H1 (cell line): Measurements from ENCODE around the gene RPN2. TPM values are rescaled to one million over a fixed set of nuclear protein-coding genes. Genes with fewer than 3 reads are reported as not detected.

Experiments used
- CHD7 ChIP-seq: fragments of 300-600 bp; sonication (generic); IDR thresholded peaks from 2 replicates; pipeline ENCODE4 v1.7.1; 2012; ENCODE audit warnings: low read length, moderate library complexity, mild to moderate bottlenecking, inconsistent platforms; ENCODE audit not compliant: insufficient replicate concordance
- CTBP2 ChIP-seq: IDR thresholded peaks from 2 replicates; pipeline ENCODE4 v1.7.0; 2011; ENCODE audit warnings: borderline replicate concordance, mild to moderate bottlenecking, moderate library complexity, mixed read lengths, low read length; ENCODE audit not compliant: insufficient read depth, insufficient read length
- HDAC6 ChIP-seq: IDR thresholded peaks from one replicate; pipeline ENCODE4 v1.7.1; 2012; ENCODE audit warnings: low read depth, mild to moderate bottlenecking, inconsistent platforms, low read length, moderate library complexity
- RFX5 ChIP-seq: IDR thresholded peaks from 2 replicates; pipeline ENCODE4 v1.6.1; 2011; ENCODE audit warnings: low read depth, low read length, improper control_type of control experiment, borderline replicate concordance
- SAP30 ChIP-seq: fragments of 300-600 bp; sonication (generic); IDR thresholded peaks from 2 replicates; pipeline ENCODE4 v1.7.1; 2012; ENCODE audit warnings: low read length, moderate library complexity, mild to moderate bottlenecking, inconsistent platforms; ENCODE audit not compliant: insufficient read depth, insufficient replicate concordance
- TBP ChIP-seq: IDR thresholded peaks from 2 replicates; pipeline ENCODE4 v1.6.1; 2011; ENCODE audit warnings: low read depth, low read length, improper control_type of control experiment
- polyA plus RNA-seq, 7 experiments: library from polyadenylated mRNA; depleted of rRNA in 3 of 7; stranded (reverse) in 5 of 7; unstranded in 2 of 7; fragments of >200 nt in 5 of 7; fragments of 200-250 nt in 2 of 7; gene quantifications; 1 replicate in 5 of 7; 2 replicates in 1 of 7; 4 replicates in 1 of 7; pipeline versions ENCODE4 v1.2.1 to v1.2.3, GENCODE V29; 2011 to 2013; ENCODE audit warnings: missing spikeins in 2 of 7, mixed read lengths in 2 of 7
- total RNA-seq: library from RNA; stranded (reverse); fragmentation: NEBNext Ultra II Directional; extraction: Animal tissue kit (Norgen Biotek cat#: 25700); gene quantifications from 2 replicates; pipeline ENCODE4 v1.2.1, GENCODE V29; 2021
- TF ChIP-seq, protein P1 (sequence below): IDR thresholded peaks from 2 replicates; pipeline ENCODE4 v1.6.1; 2012; ENCODE audit warnings: inconsistent platforms

RPN2 gene
- total and polyA plus RNA-seq, 2 of the 8 experiments (the other 6 are each of a cell fraction or from before 2014, with no cell fraction given): 236 to 379 TPM

DNA sequence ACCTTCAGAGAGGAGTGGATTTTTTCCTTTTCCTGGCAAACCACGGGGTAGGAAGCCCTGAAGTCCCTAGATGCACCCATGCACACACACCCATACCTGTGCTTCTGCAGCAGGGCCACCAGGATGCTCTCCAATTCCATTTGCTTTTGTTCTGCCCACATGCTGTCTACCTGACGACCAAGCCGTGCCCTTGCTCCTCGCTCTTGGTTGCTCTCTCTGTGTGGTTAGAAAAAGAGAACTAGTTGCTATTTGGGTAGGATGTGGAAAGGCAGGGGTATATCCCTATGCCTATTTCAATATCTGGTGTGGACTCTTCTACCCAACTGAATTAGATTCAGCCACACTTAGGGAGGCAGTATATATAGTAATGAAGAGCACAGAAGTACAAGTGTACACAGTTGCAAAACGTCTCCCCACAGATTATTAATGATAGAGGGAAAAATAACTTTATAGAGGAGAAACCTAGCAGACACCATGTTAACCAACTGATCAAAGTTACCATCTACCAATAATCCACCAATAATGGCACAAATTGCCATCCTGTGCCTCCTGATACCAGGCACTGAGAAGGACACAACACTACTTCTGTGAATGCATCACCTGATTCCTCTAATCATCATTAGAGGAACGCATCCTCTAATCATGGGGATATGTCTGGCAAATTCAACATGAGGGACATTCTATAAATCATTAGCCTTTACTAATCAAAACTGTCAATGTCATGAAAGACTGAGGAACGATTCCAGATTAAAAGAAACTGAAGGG lies 75.2 kb downstream of the RPN2 start (continued):
- TF ChIP-seq CHD7 (no peak), HDAC6 (no peak), CTBP2 (no peak), SAP30 (no peak), TBP (no peak), RFX5 (no peak)
- TF ChIP-seq, protein P1, sequence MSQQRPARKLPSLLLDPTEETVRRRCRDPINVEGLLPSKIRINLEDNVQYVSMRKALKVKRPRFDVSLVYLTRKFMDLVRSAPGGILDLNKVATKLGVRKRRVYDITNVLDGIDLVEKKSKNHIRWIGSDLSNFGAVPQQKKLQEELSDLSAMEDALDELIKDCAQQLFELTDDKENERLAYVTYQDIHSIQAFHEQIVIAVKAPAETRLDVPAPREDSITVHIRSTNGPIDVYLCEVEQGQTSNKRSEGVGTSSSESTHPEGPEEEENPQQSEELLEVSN: no peak
- TF ChIP-seq, all 59 proteins: peak for 0
